ENCODE data around the gene IGFL3. TPM values are rescaled to one million over a fixed set of nuclear protein-coding genes. Genes with fewer than 3 reads are reported as not detected.

The IGFL3 gene
- total and polyA plus RNA-seq, 3 donors from 2014 or later, result not detected

DNA sequence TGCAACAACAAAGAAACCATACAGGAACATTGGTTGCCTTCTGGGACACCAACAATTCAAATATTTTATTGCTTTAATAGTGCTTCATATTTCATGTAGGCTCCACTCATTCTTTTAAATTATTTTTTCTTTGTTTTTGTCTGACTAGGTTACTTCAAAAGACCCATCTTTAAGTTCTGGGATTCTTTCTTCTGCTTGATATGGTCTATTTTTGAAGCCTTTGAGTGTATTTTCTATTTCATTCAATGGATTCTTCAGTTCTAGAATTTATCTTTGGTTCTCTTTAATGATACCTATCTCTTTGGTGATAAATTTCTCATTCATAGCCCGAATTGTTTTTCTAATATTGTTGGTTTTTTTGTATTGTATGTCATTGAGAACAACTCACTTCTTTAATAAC, 38.6 kb downstream of the IGFL3 start:
- Histone ChIP-seq H3K9me3 (no peaks in the 10 kb centered on the region), H3K27me3 (no peaks in the 10 kb centered on the region), H3K4me1 (no peaks in the 10 kb centered on the region), H3K27ac (no peak overlapping the region), H3K36me3 (ENCODE audit: low read depth, missing control alignments) (no peaks in the 10 kb centered on the region), H3K4me3 (no peak overlapping the region)
- TF ChIP-seq POLR2A (IDR thresholded peaks at IDR 0.05), result no peak
- TF ChIP-seq, protein P1, sequence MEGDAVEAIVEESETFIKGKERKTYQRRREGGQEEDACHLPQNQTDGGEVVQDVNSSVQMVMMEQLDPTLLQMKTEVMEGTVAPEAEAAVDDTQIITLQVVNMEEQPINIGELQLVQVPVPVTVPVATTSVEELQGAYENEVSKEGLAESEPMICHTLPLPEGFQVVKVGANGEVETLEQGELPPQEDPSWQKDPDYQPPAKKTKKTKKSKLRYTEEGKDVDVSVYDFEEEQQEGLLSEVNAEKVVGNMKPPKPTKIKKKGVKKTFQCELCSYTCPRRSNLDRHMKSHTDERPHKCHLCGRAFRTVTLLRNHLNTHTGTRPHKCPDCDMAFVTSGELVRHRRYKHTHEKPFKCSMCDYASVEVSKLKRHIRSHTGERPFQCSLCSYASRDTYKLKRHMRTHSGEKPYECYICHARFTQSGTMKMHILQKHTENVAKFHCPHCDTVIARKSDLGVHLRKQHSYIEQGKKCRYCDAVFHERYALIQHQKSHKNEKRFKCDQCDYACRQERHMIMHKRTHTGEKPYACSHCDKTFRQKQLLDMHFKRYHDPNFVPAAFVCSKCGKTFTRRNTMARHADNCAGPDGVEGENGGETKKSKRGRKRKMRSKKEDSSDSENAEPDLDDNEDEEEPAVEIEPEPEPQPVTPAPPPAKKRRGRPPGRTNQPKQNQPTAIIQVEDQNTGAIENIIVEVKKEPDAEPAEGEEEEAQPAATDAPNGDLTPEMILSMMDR (IDR thresholded peaks at IDR 0.05), result no peak
- whole genome bisulfite sequencing, 2 donors, result 42 to 53% methylated on average over 1 of the region's 1 CpG
- no peak for DNase-seq
- intact Hi-C loops (cut with DNase I; ENCODE audit: low total_unique reads), result no loop called here

DNA sequence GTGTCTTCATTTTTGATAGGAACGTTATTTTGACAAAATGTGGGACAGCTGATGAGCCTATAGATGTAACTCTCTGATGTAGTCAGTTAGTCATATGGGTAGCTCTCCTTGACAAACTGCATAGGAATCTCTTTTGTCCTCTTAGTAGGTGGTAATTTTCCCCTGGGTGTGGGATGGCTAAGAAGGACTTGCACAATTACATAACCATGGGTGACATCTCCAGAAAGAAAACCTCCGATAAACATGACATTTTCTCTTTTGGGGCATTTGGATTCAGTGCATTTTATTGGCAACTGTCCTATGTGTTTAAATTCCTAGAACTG, 41.8 kb downstream of the IGFL3 start:
- intact Hi-C loops (cut with DNase I; ENCODE audit: low total_unique reads), result no loop called here
- 65 to 68% methylated on average over 2 of the region's 2 CpGs for WGBS, 2 donors
- Histone ChIP-seq H3K4me1 (no peaks in the 10 kb centered on the region), H3K9me3 (no peaks in the 10 kb centered on the region), H3K27ac (no peak overlapping the region), H3K36me3 (ENCODE audit: low read depth, missing control alignments) (no peaks in the 10 kb centered on the region), H3K4me3 (no peak overlapping the region), H3K27me3 (no peaks in the 10 kb centered on the region)
- no peak for TF ChIP-seq POLR2A (IDR thresholded peaks at IDR 0.05)
- TF ChIP-seq, protein P1 (IDR thresholded peaks at IDR 0.05), result no peak
- no peak for DNase-seq

DNA sequence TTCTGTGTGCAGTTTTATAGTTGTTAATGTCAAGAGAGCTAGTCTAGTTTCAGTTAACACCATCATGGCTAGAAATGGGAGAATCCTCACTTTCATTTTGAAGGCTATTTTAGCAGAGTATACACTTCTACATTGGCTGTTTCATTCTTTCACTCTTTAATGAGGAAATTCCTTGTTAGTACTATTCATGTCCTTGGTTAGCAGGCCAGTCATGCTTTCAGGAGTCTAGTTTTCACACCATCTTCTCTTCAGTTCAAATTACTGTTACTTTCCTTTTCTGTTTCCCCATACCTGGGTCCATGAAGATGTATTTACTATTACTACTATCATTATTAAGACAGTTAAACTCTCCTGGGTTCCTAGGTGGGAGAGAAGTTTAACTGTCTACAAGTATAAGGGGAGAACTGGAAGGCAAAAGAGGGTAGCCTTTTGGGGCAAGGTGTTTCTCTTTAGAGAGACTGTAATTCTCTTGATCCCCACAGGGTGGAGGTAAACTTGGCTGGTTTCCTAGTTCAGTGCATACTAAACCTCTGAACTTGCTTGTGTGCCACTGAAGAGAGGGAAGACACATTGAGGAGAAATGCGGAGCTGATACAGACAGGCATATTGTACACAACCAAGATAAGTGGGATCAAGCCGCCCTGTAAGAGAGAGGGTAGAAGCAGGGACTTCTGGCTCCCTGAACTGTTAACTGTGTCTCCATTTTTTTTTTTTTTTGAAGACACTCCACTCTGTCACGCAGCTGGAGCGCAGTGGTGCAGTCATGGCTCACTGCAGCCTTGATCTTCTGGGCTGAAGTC, 42.4 kb downstream of the IGFL3 start:
- H3K27me3 ChIP-seq, result no peaks in the 10 kb centered on the region
- no peak overlapping the region for H3K4me3 ChIP-seq
- no peak for DNase-seq
- no peak overlapping the region for H3K27ac ChIP-seq
- intact Hi-C loops (cut with DNase I; ENCODE audit: low total_unique reads), result no loop called here
- no peaks in the 10 kb centered on the region for H3K9me3 ChIP-seq
- TF ChIP-seq POLR2A (IDR thresholded peaks at IDR 0.05), result no peak
- TF ChIP-seq, protein P1 (IDR thresholded peaks at IDR 0.05), result peak; percentile 24 to 60 (median 51)
- H3K36me3 ChIP-seq (ENCODE audit: low read depth, missing control alignments), result no peaks in the 10 kb centered on the region
- no peaks in the 10 kb centered on the region for H3K4me1 ChIP-seq
- 52 to 65% methylated on average over 4 of the region's 4 CpGs for WGBS, 2 donors

DNA sequence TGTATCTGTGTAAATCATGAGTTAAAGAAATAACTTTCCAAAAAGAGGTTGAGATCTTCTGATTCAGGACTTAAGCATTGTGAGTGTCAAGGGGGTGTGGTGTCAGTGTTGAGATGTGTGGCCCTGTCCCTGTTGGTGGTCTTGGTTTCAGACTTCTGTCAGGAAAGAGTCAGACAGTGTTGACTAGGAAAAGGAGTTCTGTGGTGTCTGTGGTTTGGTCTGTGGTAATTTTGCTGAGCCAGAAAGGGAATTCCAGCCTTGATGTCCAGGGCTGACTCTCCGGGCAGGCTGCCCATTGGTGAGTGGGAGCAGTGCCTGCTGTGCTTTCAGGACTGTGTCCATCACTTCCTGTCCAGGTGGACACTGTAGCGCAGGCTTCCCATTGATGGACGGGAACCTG, 43.9 kb downstream of the IGFL3 start:
- 24 to 43% methylated on average over 3 of the region's 3 CpGs for WGBS, 2 donors
- peak; percentile 46 for DNase-seq
- no peak overlapping the region for H3K4me3 ChIP-seq
- TF ChIP-seq, protein P1 (IDR thresholded peaks at IDR 0.05), result no peak
- TF ChIP-seq POLR2A (IDR thresholded peaks at IDR 0.05), result no peak
- H3K27me3 ChIP-seq, result no peaks in the 10 kb centered on the region
- H3K36me3 ChIP-seq (ENCODE audit: low read depth, missing control alignments), result no peaks in the 10 kb centered on the region
- intact Hi-C loops (cut with DNase I; ENCODE audit: low total_unique reads), result no loop called here
- H3K9me3 ChIP-seq, result no peaks in the 10 kb centered on the region
- no peaks in the 10 kb centered on the region for H3K4me1 ChIP-seq
- no peak overlapping the region for H3K27ac ChIP-seq

DNA sequence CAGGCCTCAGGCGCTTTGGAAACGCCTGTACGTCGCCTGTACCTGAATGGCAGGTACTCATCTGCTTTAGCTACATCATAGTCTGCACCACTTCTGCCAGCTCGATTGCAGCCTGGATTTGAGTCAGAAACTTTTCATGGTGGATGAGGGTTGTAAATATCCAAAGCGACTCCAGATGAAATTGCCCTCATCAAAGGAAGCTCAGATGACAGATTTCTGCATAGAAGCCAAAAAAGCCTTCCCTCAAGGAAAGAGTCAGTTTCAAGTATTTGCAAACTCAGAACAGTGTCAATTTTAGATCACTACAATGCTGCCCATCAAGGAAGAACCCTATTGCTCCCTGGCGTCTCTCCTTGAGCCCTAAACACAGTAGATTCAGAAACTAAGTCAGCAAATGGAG, 44.9 kb downstream of the IGFL3 start:
- no peaks in the 10 kb centered on the region for H3K4me1 ChIP-seq
- H3K27ac ChIP-seq, result no peak overlapping the region
- TF ChIP-seq, protein P1 (IDR thresholded peaks at IDR 0.05), result no peak
- TF ChIP-seq POLR2A (IDR thresholded peaks at IDR 0.05), result no peak
- 55 to 69% methylated on average over 6 to 7 of the region's 7 CpGs for WGBS, 2 donors
- H3K9me3 ChIP-seq, result no peaks in the 10 kb centered on the region
- intact Hi-C loops (cut with DNase I; ENCODE audit: low total_unique reads), result no loop called here
- H3K4me3 ChIP-seq, result peak overlapping the region; percentile 36 to 59
- DNase-seq, result no peak
- H3K36me3 ChIP-seq (ENCODE audit: low read depth, missing control alignments), result no peaks in the 10 kb centered on the region
- no peaks in the 10 kb centered on the region for H3K27me3 ChIP-seq
